Smooth muscle cell of bladder (primary cell): ENCODE measurements around the gene RASEF. TPM values are rescaled to one million over a fixed set of nuclear protein-coding genes. Genes with fewer than 3 reads are reported as not detected.

Experiments used
- total RNA-seq: library from RNA; depleted of rRNA; stranded (reverse); fragments of >200 nt; gene quantifications from 2 replicates; pipeline ENCODE4 v1.2.3, GENCODE V29; 2014

Gene RASEF
- 0.14 and 0.18 TPM in 2 replicates for total RNA-seq

GRCh38 chr9:83062651-83063527 is at the start of gene RASEF:
TSS of gene RASEF (minus strand) at chr9:83063142. CDS start at chr9:83062867, 275 bp downstream.

